ENCODE data around the gene CLMP.
A peak's percentile ranks its signal among the peaks of the same experiment; 100 is the strongest.

Gene CLMP

DNA sequence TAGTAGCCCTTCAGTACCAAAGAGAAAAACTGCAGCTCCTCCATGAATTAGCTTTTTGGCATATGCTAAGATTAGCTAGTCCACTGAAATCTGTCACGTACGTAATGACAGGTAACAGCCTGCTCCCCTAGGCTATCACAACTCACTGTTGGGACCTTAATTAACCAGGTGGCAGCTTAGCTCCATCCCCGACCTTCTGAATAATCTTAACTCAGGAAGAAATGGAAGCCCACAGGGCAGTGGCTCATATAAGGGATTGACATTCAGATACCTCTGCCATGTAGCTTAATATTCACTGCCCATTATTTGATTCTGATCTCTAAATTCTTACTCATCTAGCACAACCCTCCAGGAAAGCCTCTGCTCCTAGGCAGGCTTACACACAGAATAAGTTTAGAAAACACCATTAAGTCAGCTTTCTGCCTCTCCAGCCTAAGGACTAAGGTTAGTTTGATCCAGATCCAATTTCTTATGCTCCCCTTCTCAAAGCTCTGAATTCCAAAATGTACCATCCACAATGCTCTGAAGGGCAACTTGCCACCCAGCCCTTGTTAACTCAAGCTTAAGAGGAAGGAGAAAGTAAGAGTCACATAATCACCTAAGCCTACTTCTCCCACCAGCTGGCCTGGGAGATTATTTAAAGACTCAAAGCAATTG is 138.1 kb downstream of the CLMP start:
- no peak for DNase-seq (ENCODE audit: low read depth in 2 of 2)

DNA sequence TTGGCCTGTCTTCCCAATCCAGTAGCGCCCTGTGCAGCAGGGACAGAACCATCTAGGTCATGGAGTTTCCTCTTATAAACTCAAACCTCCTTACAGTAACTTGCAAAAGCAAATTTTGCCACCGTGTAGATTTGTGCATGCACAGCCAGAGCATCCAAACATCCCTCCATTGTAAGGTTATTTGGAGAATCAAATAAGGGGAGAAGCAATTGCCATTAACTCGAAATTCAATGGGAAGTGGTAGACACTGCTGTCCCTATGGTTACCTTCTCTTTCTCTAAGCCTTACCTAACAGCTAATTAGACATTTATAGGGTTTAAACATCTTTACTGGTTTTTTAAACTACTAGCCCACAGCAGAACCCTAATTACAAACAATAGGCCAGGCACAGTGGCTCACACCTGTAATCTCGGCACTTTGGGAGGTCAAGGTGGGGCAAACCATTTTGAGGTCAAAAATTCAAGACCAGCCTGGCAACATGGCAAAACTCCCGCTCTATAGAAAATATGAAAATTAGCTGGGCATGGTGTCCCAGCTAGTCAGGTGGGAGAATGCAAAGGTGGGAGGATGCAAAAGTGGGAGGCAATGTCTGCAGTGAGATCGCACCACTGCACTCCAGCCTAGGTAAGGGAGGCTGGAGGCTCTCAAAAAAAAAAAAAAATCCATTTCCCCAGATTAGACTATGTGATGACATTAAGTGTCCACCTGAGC is 139.7 kb downstream of the CLMP start:
- DNase-seq (ENCODE audit: low read depth in 2 of 2), result no peak

GRCh38 chr11:123054301-123055065 is 140.6 kb downstream of the CLMP start:
- DNase-seq (ENCODE audit: low read depth in 2 of 2), result peak; percentile 35 to 36

DNA sequence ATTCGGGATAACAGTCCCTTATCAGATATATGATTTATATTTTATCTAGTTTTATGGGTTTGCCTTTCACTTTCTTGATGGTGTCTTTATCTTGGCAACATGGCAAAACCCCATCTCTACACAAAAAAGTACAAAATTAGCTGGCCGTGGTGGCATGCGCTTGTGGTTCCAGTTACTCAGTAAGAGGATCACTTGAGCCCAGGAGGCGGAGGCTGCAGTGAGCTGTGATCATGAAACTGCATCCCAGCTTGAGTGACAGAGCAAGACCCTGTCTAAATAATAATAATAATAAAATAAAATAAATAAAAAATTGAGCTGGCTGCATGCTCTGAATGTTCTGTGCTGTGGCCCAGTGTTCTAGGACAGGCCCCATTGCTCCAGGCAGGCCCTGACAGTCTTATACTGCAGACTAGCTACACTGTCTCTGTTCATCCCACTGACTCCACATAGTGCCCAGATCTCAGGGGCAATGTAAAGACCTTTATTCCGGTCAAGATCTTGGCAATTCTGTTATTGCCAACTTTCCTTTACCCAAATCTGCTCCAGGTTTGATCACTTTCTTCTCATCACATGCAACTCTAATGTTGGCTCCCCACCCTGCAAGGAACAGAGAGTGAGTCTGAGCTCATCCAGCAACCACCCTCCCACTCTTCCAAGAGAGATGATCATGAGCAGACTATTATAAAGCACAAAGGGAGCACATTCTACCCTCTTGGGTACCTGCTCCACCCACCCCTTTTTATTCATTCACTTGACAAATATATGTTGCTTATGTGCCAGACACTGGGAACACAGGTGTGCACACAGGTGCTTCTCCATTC is 141.9 kb downstream of the CLMP start:
- DNase-seq (ENCODE audit: low read depth in 2 of 2), result no peak

DNA sequence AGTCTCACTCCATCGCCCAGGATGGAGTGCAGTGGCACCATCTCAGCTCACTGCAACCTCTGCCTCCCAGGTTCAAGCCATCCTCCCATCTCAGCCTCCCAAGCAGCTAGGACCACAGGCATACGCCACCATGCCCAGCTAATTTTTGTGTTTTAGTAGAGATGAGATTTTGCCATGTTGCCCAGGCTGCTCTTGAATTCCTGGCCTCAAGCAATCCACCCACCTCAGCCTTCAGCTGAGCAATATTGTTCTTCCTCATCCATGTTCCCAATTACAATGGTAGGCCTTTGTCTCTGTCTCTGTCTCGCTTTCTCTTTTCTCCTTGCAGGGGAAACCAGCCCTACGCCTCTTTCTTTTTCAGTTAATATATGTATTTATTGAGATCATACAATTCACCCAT is 143.4 kb downstream of the CLMP start:
- no peak for DNase-seq (ENCODE audit: low read depth in 2 of 2)

DNA sequence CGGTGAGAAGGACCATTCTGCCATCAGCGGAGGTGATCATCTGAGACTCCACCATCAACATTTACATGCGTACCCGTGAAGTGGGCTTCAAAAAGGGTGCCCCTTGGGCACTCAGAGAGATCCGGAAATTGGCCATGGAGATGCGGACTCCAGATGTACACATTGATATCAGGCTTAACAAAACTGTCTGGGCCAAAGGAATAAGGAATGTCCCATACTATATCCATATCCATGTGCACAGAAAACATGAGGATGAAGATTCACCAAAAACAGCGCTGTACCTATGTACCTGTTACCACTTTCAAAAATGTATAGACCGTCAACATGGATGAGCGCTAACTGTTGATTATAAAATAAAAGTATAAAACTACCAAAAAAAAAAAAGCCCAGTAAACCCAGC is 143.9 kb downstream of the CLMP start:
- no peak for DNase-seq (ENCODE audit: low read depth in 2 of 2)

- no peak for DNase-seq (ENCODE audit: low read depth in 2 of 2)
Measured at GRCh38 chr11:123047947-123048293, 147.1 kb downstream of the CLMP start.

- no peak for DNase-seq (ENCODE audit: low read depth in 2 of 2)
Measured at GRCh38 chr11:123047266-123047946, 147.6 kb downstream of the CLMP start.

DNA sequence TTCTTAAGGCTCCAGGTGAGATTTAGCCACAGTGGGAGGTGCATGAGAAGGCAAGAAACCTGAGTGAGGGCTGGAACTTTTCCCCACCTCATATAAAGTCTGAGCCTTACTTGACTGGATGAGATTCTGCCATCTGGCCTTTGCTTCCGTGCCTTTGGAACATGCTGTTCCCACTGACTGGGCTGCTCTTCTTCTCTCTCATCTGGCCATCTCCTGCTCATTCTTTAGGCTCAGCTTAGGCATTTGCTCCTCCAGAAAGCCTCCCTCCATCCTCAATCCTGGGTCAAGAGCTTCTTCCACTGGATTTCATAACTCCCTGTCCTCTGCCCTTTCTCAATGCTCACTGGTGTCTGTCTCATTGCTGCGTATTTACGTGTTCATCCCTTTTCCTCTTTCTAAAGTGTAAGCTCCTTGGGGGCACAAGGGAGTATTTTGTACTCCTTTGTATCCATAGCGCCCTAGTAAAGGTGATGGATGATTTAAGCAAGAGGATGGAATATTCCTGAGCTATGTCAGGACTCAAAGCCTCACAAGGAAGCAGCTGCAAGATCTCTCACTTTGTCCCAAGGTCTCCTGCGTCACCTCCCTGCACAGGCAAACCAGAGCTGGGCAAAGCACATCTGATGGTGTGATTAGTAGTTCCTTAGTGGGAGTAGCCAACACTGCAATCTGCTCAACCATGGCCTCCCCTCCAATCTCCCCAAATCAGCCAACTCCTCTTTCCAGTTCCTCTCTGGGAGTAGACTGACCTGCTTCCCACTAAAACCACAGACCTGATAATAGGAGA is 148.4 kb downstream of the CLMP start:
- no peak for DNase-seq (ENCODE audit: low read depth in 2 of 2)

GRCh38 chr11:123045101-123045500 is 149.9 kb downstream of the CLMP start:
- DNase-seq (ENCODE audit: low read depth in 2 of 2), result no peak

DNA sequence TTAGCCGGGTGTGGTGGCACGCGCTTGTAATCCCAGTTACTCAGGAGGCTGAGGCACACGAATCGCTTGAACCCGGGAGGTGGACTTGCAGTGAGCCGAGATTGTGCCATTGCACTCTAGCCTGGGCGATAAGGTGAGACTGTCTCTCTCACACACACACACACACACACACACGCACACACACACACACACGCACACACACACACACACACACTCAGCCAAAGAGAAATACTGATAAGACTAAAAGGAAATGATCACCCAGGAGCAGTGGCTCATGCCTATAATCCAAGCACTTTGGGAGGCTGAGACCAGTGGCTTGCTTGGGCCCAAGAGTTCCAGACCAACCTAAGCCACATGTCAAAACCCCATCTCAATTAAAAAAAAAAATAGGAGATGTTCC is 153.9 kb downstream of the CLMP start:
- no peak for DNase-seq (ENCODE audit: low read depth in 2 of 2)

DNA sequence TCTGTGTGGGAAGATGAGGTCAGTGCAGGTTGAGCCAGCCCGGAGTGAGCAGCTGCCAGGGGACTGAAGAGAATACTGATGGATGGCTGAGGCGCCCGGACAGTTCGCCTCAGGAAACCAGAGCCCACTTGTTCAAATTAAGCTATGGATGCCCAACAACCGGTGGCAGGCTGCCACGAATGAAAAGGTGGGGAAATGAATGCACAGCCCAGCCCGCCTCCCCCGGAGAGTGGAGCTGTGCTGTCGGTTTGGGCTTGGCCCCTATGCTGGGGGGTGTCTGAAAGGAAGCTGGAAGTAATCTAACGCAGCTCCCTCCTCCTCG is 155.0 kb downstream of the CLMP start:
- no peak for DNase-seq (ENCODE audit: low read depth in 2 of 2)

DNA sequence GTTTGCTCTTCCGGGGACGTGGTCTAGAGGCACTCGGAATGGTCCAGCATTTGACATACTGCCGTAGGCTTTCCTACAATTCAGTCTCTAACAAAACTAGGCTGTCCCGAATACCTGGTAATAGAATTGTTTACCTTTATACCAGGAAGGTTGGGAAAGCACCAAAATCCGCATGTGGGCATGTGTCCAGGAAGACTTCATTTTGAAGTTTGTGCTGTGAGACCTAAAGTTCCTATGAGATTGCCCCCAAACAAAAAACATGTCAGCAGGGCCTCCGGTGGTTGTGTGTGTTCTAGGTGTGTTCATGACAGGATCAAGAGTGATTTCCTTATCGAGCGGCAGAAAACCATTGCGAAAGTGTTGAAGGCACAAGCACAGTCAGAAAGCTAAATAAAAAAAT is 159.2 kb downstream of the CLMP start:
- DNase-seq (ENCODE audit: low read depth in 2 of 2), result no peak

GRCh38 chr11:123034597-123034996 is 160.5 kb downstream of the CLMP start:
- DNase-seq (ENCODE audit: low read depth in 2 of 2), result no peak

DNA sequence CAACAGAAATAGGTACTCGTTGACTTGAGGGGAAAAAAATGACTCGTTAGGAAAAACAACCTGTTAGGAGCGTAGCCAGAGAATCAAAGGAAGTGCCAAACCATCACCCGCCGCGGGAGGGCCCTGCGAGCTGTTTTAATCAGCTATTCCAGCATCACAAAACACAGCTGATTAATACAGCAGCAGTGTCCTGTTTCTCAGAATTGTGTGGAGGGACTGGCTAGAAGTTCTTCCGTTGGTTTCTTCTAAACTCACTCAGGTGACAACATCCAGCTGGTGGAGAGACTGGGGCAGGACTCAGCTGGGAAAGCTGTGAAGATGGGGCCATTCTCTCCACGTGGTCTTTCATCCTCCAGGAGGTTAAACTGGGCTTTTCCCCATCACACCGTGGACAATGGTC is 161.2 kb downstream of the CLMP start:
- no peak for DNase-seq (ENCODE audit: low read depth in 2 of 2)

DNA sequence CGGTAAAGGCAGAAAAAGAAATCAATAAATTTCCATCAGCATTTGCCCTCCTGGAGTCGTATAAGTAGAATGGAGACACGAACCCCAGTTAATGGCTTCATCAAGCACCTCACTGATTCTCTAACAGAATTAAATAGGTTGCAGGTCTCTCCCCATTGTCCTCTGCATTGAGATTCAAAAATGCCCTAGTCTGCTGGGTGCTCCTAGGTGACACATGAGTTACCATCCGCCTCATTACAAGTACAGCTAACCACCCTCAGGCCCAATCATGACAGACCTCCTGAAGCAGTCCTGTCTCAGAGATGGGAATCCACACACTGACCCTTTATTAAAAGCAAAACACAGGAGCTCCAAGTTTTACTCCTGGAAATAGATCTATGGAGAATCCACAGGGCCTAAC is 164.5 kb downstream of the CLMP start:
- DNase-seq (ENCODE audit: low read depth in 2 of 2), result no peak

DNA sequence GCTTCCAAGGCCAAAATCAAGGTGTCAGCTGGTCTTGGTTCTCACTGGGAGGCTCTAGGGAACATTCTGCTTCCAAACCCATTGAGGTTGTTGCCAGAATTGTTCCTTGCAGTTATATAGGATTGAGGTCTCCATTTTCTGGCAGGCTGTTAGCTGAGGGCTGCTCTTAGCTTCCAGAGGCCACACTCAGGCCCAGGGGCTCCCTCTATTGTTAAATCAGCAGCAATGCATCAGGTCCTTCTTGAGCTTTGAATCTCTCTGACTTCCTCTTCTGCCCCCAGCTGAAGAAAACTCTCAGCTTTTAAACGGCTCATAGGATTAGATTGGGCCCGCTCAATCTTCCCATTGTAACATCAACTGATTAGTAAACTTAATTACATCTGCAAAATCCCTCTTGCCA is 174.1 kb downstream of the CLMP start:
- peak; percentile 13 to 20 for DNase-seq (ENCODE audit: low read depth in 2 of 2)

Data from fibroblast of skin of left biceps (primary cell).